Measurements from ENCODE around the gene ASTL.
"Not testable (repeated sequence)": the region's sequence is repeated elsewhere in the genome, so short reads cannot be mapped to it uniquely, and the experiment has no call there.

ASTL gene

DNA sequence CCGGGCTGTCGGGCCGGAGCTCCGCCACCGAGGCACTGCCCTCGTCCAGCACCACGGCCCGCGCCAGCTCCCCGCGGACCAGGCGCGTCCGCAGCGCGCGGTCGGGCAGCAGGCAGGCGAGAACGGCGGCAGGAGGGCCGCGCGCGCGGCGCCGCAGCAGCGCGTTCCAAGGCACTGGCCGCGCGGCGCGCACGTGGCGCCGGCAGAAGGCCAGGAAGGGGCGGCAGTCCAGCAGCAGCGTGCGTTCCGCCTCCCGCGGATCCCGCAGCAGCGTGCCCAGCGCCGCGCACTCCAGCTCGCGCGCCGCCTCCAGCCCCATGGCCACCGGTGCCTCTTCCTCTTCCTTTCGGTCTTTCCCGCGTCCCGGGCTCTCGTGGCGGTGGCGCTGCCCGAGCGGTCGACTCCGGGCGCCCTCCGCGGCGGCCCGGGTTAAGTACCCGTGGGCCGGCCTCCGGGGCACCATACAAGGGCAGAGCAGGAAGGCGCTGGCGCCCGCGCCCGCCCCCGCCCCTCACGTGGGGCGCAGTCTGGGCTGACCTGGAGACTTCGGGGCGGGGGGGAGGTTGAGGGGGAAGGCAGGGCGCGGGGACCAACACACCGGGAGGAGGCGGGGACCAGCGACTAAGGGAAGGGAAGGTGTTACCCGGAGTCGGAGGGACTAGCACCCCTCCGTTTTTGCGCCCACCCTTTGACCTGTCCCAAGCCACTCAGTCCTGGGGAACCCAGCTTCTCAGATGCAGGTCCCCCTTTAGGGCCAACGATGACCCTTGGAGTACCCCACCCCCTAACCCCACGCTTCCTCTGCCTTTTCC is 6.9 kb upstream of the ASTL start, which contains the start of gene DUSP2:
Gene DUSP2, minus strand, starts transcription at position 405 of the 812 bp plus-strand sequence. Its CDS starts 86 bp downstream, at position 319.
- peak; percentile 28 for DNase-seq

DNA sequence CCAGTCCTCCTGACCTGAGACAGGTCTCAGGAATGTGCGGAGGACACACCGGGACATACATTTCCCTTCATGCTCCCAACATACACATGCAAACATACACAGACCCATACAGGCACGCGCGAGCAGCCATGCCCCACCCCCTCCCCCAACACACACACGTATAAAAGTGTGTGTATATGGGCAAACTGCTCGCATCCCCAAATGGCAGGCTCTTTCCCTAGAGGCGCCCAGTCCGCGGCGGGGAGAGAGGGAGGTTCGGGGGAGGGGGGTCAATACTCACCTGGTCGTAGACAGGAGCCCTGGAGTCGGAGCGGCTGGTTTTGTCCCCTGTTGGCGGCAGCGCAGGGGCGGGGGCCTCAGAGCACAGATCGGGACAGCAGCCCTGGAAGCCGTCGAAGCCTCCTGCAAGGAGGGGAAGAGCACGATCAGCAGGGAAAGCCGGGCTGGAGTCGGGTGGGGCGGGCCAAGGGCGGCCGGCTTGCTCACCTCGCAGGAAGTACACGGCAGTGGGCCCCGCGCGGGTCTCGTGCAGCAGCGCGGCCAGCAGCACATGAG is 6.3 kb upstream of the ASTL start:
- no peak for DNase-seq

DNA sequence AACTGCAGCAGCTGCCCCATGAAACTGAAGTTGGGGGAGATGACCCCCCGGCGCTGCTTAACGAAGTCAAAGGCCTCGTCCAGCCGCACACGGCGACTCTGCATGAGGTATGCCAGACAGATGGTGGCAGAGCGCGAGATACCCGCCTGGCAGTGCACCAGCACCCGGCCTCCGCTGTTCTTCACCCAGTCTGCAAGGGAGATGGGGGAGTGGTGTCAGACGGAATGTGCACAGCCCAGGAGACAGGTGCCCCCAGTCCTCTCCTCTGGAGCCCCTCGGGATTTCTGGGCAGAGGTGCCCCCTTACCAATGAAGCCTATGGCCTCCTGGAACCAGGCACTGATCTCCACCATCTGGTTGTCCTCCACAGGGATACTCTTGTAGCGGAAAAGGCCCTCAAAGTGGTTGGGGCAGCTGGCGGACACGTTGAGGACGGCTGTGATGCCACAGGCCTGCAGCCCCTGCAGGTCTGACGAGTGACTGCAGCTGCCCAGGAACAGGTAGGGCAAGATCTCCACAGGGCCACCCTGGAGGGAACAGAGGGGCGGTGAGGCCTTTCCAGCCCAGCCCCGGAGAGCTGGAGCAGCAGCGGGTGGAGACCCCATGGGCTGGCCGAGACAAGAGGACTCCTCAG is 5.7 kb upstream of the ASTL start:
- DNase-seq = no peak

DNA sequence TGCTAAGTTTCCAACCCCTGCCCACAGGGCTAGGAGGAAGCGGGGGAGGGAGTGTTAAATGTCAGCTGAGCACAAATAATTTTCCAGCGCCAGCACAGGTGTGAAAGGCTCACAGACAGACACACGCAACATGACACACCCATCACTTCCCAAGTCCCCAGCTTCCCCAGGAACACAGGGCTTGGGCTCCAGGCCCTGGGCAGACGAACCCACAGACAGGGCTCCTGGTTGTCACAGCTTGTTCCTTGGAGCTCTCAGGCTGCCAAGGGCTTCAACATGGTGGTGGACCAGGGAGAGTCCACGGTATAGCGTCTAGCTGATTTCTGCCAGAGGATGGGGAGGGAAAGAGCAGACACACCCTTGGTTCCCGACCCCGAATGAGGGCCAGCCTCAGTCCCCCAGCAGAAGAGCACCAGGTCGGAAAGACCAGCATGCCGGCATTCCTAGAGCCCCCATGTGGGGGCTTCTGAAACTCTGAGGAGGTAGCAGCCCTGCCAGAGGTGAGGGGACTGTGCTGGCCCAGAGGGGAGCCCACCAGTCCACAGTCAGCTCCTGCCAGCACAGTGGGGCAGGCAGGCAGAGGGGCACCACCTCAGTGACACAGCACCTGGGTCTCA is 5.0 kb upstream of the ASTL start:
- no peak for DNase-seq

DNA sequence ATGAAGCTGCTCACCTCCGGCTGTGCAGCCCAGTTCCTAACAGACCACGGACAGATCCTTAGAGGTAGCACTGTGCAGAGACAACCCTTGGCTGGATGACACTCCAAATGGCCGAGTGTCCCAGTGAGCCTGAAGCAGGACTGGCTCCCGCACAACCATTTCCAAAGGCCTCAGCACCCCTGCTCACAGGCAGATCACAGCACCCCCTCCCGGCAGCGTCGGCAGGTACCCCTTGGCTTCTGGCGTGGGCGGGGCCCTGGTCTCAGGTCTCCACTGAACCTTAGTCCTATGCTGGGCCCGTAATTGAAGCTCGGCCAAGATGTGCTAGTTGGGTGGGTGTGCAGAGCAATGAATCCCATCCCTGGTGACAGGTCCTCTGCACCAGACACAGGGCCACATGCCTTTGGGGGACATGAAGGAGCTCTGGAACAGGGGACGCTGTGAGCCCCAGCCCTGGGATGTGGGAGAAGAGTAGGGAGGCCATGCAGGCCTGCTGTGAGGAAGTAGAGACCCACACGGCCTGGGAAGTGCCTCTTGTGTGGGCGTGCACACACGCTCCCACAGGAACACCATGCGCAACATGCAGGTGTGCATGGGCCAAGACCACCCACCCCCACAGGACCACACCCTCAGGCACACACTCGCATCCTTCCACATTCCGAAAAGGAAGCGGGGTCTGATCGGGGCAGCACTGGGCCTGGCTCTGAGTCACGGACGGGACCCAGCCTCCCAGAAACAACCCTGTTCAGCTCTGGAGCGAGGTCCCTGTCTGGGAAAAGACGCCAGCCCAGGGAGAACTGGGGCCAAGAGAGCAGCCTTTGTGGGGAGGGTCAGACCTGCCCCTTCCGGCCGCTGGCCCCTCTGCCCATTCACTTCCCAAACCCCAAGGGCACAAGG is 4.2 kb upstream of the ASTL start:
- DNase-seq = no peak

DNA sequence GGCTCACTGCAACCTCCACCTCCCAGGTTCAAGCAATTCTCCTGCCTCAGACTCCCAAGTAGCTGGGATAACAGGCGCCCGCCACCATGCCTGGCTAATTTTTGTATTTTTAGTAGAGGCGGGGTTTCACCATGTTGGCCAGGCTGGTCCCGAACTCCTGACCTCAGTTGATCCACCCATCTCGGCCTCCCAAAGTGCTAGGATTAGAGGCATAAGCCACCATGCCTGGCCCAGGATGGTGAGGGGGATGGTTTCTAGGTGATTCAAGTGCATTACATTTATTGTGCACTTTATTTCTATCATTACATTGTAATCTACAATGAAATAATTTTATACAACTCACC is 3.3 kb upstream of the ASTL start:
- not testable (repeated sequence) for DNase-seq

DNA sequence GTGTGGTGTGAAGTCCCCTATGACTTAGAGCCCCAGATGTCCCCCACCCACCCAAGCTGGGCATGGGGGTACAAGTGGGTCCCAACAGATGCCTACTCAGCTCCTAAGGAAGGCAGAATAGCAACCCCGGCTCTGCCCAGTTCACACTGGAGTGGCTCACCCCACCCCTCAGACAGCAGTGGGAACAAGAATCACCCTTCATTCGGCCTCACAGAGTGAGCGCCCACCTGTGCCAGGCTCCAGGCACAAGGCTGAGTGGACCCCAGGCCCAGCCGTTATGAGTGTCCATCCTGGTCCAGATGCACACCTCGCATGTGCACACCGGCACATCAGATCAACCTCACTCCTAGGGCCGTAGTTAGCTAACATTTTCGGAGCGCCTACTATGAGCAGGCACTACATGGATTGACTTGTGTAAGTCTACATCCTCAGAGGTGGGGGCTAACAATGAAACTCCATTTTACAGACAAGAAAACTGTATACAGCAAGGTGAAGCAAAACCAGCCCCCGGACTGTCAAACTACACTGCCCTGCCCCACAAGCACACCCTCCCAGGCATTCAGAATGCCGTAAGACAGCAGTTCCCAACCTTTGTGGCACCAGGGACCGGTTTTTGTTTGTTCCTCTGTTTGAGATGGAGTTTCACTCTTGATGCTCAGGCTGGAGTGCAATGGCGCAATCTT is 2.8 kb upstream of the ASTL start:
- no peak for DNase-seq

DNA sequence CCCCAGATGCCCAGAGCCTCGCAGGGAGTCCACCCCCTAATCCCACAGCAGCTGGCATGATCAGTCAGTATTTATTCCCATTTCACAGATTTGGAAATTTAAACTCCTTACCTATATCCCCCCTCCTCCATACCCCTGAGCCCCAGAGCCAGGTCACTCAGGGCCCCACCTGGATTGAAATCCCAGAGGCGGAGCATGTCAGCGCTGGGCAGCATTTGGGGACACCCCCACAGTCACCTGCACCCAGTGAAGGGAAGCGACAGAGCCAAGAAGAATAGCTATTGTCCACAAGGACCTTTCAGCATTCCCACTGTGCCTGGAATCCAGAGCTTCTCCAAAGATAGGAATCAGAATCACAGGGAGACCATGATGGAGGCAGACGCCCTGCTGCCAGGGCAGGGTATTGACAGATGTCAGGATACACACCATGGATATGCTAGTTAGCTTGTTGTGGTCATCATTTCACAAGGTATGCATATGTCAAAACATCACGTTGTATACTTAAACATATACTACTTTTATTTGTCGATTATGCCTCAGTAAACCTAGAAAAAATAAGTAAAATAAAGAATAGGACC is 968 bp upstream of the ASTL start:
- no peak for DNase-seq

DNA sequence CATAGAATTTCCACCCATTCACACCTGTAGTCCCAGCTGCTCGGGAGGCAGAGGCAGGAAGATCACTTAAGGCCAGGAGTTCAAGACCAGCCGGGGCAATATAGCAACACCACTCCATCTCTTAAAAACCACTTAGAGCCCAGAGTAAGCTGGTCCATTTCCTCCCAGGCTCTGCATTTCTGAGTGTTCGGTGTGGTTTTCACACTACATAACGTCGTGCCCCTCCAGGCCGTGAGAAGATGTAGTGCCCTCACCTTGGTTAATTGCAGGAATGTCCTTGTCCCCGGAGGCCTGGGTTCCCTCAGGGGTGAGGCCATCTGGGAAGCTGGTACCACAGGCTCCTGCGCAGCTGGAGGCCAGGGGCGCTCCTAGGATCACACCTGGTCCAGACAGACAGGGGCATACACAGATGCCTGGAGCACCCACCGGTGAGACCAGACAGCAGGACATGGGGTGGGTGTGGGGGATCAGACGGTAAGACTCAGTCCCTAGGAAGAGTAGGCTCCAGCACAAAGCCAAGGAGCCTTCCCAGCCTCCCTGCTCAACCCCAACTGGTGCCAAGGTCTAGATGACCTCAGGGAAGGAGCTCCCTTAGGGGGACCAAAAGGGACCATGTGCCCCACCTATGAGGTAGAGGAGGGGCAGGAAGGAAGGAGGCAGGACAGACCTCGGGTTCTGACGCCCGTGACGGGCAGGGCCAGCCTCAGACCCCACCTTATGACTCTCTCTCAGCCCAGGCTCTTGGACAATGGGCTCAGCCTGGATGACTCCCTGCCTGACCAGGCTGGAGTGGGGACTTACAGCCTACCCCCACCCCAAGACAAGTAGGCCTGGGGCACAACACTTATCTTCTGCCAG is 752 bp downstream of the ASTL start:
- no peak for DNase-seq

DNA sequence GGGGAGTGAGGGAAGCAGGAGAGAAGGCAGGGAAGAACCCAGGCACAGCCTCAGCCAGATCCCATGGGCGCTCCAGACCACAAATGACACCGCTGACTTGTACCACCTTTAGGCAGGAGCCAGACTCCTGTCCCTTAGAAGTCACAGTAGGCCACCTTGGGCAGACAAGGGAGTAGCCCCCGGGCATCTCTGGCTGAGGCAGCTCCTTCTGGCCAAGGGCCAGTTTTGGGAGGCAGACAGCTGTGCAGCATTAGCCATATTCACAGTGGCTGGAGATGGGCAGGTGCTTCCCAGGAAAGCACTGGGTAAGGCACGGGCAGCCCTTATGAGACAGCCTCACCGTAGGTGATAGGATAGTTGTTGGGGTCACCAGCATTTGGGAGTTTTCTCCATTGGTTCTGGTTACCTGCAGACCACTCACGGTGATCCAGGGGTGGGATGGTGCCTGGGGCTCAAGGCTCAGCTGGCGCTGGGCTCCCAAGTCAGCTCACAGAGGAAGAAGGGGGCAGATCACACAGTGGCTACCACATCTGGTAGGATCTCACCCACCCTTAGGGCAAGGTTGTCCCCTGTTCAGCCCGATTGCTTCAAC is 2.1 kb downstream of the ASTL start:
- DNase-seq = no peak

DNA sequence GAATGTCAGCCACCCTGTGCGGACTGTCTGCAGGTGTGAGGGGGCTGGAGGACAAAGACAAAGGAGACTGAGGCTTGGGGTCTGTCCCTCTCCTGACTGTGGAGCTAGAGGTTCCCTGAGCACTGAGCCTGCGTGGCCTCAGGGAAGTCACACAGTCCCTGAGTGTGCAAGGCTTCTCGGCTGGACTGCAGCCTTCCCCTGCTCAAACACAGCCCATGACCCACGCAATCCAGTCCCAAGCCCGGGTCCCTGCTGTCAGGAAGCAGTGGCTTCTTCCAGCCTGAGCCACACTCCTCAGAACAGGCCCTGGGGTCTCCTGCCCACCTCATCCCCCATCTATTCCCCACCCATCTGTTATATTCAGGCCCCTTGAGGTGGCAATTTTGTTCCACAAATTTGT is 2.7 kb downstream of the ASTL start:
- DNase-seq = no peak

DNA sequence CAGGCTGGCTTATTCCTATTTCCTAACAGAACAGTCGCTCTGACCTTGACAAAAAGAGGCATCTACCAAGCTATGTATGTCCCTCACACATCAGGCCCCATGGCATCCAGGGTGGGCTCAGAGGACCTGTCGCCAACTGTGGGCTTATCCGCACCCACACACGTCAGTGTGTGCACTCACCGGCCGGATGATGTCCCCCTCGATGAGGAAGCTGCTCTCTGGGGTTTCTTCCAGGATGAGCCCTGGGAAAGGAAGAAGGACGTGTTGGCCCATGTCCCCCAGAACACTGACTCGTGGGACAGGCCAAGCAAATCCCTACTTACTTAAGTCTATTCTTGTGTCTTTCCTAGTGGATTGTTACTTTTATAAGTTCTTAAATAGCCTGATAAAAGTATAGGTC is 3.1 kb downstream of the ASTL start:
- DNase-seq = no peak

DNA sequence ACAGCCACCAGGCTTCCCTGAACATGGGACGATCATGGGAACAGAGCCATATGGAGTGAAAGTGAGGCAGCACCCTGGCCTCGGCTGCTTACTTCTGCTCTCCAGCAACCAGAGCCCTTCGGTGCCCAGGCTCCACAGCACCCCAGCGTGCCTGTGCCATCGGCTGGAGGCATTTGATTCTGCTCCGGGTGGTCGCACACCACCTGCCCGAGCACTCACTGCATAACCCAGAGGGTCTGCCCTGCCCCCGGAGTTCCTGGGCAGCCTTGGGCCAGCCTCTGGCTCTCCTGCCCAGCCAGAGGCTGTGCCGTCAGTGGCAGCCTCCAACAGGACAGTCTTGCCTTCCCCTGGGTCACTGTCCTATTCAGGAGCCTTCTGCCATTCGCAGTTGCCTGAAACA is 3.9 kb downstream of the ASTL start:
- no peak for DNase-seq

DNA sequence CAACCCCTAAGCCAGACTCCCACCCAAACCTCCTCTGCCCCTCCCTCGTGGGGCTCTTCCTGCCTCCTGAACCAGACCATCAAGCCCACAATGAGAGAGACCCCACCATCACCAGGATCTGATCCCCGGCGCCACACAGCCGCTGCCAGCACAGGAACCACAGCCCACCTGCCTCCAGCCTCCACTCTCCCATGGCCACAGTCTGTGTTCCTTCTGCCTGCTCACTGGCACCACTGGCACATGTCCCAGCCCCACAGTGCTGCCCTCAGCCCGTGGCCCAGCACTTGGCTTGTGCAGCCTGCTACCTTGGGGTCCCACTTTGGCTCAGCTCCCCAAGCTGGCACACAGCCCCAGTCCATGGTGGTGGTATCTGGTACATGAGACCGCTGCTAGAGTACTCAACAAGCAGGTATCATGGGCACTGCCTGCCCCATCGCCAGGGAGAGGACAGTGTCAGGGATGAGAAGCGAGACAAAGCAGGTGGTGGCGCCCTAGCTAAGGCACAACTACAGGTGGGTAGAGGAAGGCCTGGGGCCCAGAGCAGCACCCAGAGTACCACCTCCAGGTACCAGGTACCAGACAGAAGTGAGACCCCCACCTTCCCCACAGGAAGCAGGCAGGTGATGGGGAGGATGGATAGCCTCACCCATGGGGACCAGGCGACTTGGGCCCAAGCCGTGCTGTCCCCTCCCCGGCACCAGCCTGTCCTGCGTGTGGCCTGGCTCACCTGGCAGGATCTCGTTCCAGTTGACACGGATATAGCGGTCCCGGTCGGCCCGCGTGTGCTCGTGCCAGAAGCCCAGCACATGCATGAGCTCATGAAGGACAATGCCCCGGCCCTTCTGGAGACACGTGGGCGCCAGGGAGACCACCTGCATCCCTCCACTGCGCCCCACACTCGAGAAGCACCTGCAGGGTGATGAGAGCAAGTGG is 6.2 kb downstream of the ASTL start:
- DNase-seq = no peak

DNA sequence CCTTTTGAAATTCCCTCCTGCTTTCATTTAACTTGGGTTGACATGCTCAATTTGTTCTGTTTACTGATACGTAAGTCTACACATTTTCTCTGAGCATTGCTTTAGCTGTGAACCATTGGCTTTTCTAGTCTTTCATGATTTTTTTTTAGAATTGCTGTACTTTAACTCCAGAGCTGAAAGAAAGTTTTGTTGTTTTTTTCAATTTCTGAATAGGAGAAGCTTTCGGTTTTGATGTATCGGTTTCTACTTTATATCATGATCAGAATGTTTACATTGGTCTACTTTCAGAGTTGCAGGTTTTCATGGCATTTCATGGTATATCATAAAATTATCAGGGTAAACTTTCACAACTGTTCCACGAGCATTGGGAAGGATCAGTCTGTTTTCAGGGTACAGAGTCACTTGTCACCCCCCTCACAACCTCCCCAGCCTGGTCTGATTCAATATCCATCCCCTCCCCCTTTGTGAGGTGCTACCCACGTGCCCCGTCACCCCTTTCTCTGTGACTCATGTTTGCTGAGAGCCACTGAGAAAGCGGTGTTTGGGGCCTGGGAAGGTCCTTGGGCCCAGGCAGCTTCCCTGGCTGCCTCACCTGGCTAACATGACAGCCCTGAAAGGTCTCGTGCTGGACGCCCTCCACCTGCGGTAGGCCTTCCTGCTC is 7.0 kb downstream of the ASTL start:
- no peak for DNase-seq

DNA sequence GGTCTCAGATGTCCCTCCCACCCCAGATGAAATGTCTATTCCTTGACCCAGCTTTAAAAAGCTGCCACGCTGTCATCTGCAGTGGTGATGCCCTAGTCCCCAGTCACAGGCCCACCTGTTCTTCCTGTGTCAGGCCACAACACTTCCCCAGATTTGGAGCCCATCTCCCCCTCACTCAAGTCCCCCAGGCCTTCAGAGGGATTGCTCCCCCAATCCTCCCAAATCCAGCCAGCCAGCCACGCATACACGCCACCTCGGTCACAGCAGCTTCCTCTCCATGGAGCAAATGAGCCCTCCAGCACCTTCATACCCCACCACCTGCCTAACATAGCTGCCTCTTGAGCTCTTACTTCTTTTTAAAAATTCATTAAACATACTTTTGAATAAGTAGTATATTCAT is 7.8 kb downstream of the ASTL start:
- DNase-seq = no peak

DNA sequence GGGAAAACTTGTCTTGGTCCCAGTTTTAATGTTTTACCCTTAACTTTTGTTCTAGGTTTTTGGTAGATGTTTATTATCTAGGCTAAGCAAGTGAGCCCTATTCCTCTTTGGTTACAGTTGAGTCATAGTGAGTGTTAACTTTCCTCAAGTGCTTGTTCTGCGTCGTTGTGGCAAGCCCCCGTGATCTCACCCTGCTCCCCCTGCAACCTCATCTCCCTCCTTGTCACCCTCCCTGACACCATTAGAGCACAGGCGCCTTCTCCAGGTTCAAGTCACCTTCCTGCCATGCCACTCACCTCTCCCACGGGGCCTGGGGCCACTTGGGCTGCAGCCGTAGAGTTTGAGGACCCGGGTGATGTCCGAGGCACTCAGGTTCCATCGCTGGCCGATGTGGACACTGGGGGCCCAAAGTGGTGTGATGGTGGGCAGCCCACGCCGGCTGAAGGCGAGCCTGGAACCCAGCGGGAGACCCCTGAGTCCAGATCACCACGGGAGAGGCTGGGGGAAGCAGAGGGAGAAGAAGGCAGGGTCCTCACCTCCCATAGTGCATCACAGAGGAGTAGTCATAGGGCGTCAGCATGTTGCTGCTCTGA is 8.7 kb downstream of the ASTL start:
- no peak for DNase-seq

DNA sequence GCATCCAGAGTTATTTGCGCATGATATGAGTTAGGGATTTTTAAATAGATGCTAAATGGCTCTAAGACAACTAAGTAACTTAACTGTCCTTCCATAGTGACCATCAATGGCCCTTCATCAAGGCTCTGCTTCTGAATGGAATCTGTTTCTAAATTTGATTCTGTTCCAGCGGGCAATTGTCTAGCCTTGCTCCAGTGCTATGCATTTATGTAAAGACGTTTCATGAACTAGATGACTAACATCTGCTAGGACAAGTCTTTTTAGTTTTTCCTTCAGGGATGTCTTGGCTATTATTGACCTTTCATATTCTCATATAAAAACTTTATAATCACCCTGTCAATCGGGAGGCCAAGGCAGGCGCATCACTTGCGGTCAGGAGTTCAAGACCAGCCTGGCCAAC is 9.8 kb downstream of the ASTL start:
- DNase-seq = no peak
